ENCODE results near the gene ZNF384. TPM values are rescaled to one million over a fixed set of nuclear protein-coding genes. Genes with fewer than 3 reads are reported as not detected.
"Not testable (repeated sequence)": the region's sequence is repeated elsewhere in the genome, so short reads cannot be mapped to it uniquely, and the experiment has no call there.

Gene ZNF384
- total RNA-seq, 2 experiments from 2014 or later, result 69.5 to 78.1 TPM

- DNase-seq, result no peak
- Mint-ChIP-seq H3K4me3 (no peak overlapping the region), H3K27me3 (peaks cover 3% of the 10 kb centered on the region), H3K27ac (no peak overlapping the region), H3K9me3 (no peaks in the 10 kb centered on the region), H3K36me3 (ENCODE audit: low read depth) (no peaks in the 10 kb centered on the region), H3K4me1 (peaks cover 2% of the 10 kb centered on the region)
- POLR2A ChIA-PET, result no interaction called here
- CTCF ChIA-PET, result interaction anchor here (0.9 kb wide), 1 partner anchor 72 kb away, joined by 3 read pairs; the partner anchor contains the start of gene CD4
These were observed 27.8 kb upstream of the ZNF384 start for GRCh38 chr12:6716874-6717437.

DNA sequence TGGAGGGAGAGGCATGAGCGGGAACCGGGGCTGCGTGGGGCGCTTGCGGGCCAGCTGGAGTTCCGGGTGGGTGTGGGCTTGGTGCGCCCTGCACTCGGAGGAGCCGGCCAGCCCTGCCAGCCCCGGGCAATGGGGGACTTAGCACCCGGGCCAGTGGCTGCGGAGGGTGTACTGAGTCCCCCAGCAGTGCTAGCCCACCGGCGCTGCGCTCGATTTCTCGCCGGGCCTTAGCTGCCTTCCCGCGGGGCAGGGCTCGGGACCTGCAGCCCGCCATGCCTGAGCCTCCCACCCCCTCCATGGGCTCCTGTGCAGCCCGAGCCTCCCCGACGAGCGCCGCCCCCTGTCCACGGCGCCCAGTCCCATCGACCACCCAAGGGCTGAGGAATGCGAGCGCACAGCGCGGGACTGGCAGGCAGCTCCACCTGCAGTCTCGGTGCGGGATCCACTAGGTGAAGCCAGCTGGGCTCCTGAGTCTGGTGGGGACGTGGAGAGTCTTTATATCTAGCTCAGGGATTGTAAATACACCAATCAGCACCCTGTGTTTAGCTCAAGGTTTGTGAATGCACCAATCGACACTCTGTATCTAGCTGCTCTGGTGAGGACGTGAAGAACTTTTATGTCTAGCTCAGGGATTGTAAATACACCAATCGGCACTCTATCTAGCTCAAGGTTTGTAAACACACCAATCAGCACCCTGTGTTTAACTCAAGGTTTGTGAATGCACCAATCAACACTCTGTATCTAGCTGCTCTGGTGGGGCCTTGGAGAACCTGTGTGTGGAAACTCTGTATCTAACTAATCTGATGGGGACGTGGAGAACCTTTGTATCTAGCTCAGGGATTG is 27.1 kb upstream of the ZNF384 start:
- CTCF ChIA-PET, result interaction anchor here (0.9 kb wide), 1 partner anchor 73 kb away, joined by 3 read pairs; the partner anchor contains the start of gene CD4
- H3K36me3 Mint-ChIP-seq (ENCODE audit: low read depth); H3K9me3 Mint-ChIP-seq; POLR2A ChIA-PET; H3K4me3 Mint-ChIP-seq; H3K27ac Mint-ChIP-seq; DNase-seq; H3K4me1 Mint-ChIP-seq; H3K27me3 Mint-ChIP-seq: not testable (repeated sequence)

DNA sequence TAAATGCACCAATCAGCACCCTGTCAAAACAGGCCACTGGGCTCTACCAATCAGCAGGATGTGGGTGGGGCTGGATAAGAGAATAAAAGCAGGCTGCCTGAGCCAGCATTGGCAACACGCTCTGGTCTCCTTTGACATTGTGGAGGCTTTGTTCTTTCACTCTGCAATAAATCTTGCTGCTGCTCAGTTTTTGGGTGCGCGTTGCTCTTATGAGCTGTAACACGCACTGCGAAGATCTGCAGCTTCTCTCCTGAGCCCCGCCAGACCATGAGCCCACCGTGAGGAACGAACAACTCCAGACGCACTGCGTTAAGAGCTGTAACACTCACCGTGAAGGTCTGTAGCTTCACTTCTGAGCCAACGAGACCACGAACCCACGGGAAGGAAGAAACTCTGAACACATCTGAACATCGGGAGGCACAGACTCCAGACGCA is 19.8 kb upstream of the ZNF384 start:
- CTCF ChIA-PET, result no interaction called here
- H3K9me3 Mint-ChIP-seq, result no peaks in the 10 kb centered on the region
- peak overlapping the region; percentile 59 for H3K27ac Mint-ChIP-seq
- POLR2A ChIA-PET, result interaction anchor here (1.5 to 1.6 kb wide), 2 partner anchors 15 to 19 kb away, joined by 5 to 6 read pairs; partner anchors contain the start of genes COPS7A and ZNF384
- H3K4me3 Mint-ChIP-seq, result peak overlapping the region; percentile 28
- peaks cover 5% of the 10 kb centered on the region for H3K36me3 Mint-ChIP-seq (ENCODE audit: low read depth)
- peaks cover 8% of the 10 kb centered on the region for H3K4me1 Mint-ChIP-seq
- no peak for DNase-seq
- peaks cover 18% of the 10 kb centered on the region for H3K27me3 Mint-ChIP-seq

GRCh38 chr12:6708351-6708750 is 19.2 kb upstream of the ZNF384 start:
- H3K4me3 Mint-ChIP-seq; CTCF ChIA-PET; DNase-seq; H3K9me3 Mint-ChIP-seq; H3K36me3 Mint-ChIP-seq (ENCODE audit: low read depth); H3K4me1 Mint-ChIP-seq; H3K27ac Mint-ChIP-seq: not testable (repeated sequence)
- POLR2A ChIA-PET, result interaction anchor here (1.5 kb wide), 1 partner anchor 15 kb away, joined by 6 read pairs; the partner anchor contains the start of gene COPS7A
- H3K27me3 Mint-ChIP-seq, result peaks cover 24% of the 10 kb centered on the region

GRCh38 chr12:6703631-6704030 is 14.5 kb upstream of the ZNF384 start:
- Mint-ChIP-seq H3K9me3 (no peaks in the 10 kb centered on the region), H3K36me3 (ENCODE audit: low read depth) (no peaks in the 10 kb centered on the region), H3K4me1 (peaks cover 19% of the 10 kb centered on the region), H3K27ac (no peak overlapping the region), H3K27me3 (peaks cover 54% of the 10 kb centered on the region), H3K4me3 (no peak overlapping the region)
- ChIA-PET POLR2A (no interaction called here), CTCF (no interaction called here)
- no peak for DNase-seq

GRCh38 chr12:6701078-6701768 is 12.0 kb upstream of the ZNF384 start:
- POLR2A ChIA-PET, result no interaction called here
- H3K4me3 Mint-ChIP-seq, result peak overlapping the region; percentile 46
- no peak overlapping the region for H3K27ac Mint-ChIP-seq
- no peaks in the 10 kb centered on the region for H3K9me3 Mint-ChIP-seq
- CTCF ChIA-PET, result no interaction called here
- H3K4me1 Mint-ChIP-seq, result peaks cover 22% of the 10 kb centered on the region
- DNase-seq, result no peak
- no peaks in the 10 kb centered on the region for H3K36me3 Mint-ChIP-seq (ENCODE audit: low read depth)
- peaks cover 64% of the 10 kb centered on the region for H3K27me3 Mint-ChIP-seq

- Mint-ChIP-seq H3K27ac (no peak within 1 kb of the TSS), H3K9me3 (no peaks in the 10 kb centered on the region), H3K4me3 (peak within 1 kb of the TSS; percentile 46), H3K4me1 (peaks cover 22% of the 10 kb centered on the region), H3K36me3 (ENCODE audit: low read depth) (no peaks in the 10 kb centered on the region), H3K27me3 (peaks cover 64% of the 10 kb centered on the region)
- DNase-seq, result peak; percentile 51
- ChIA-PET CTCF (no interaction called here), POLR2A (interaction anchor here (3.1 kb wide), 1 partner anchor 11 kb away, joined by 22 read pairs; the partner anchor contains the start of gene ZNF384)
These were observed 11.5 kb upstream of the ZNF384 start, which contains the start of gene PIANP for GRCh38 chr12:6700646-6701051. Gene PIANP, minus strand, starts transcription at chr12:6700815. Its CDS starts 2,754 bp downstream, at chr12:6698061.

DNA sequence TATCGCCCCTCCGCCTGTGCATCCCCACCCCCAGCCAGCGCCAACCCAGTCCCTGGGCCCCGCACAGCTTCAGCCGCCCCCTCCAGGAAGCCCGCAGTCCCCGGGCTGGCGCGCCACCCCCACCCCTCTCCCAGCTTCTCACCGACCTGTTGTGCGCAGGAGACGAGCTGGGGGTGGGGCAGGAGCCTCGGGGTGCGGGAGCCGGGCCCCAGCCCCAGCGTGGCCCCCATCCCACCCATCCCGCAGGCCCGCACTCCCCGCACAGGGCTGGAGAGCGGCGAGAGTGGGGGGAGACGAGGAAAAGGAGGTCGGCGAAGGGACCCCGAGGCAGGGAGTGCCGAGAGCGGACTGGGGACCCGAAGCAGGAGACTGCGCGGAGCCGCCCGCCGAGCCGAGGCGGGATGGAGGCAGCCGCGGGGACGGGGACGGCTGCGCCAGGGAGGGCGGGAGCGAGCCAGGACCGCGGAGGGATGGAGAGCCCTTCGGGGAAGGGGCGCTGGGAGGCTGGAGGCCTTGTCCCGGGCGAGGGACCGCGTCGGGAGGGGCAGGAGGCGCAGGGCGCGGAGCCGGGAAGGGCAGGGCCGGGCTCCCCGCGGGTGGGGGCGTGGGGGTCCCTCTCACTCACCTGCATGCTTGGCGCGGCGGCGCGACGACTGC is 10.9 kb upstream of the ZNF384 start:
- ChIA-PET CTCF (no interaction called here), POLR2A (interaction anchor here (1.6 to 3.1 kb wide), 2 partner anchors 11 to 24 kb away, joined by 4 to 22 read pairs; partner anchors contain the start of genes COPS7A and ZNF384)
- no peak for DNase-seq
- H3K4me1 Mint-ChIP-seq, result peaks cover 22% of the 10 kb centered on the region
- H3K27ac Mint-ChIP-seq, result no peak overlapping the region
- H3K36me3 Mint-ChIP-seq (ENCODE audit: low read depth), result no peaks in the 10 kb centered on the region
- peaks cover 62% of the 10 kb centered on the region for H3K27me3 Mint-ChIP-seq
- H3K4me3 Mint-ChIP-seq, result peak overlapping the region; percentile 40
- H3K9me3 Mint-ChIP-seq, result no peaks in the 10 kb centered on the region

- ChIA-PET POLR2A (interaction anchor here (1.6 to 3.1 kb wide), 3 partner anchors 10 to 152 kb away, joined by 4 to 22 read pairs (median 5); partner anchors contain the start of genes CDCA3, COPS7A and ZNF384), CTCF (interaction anchor here (0.5 to 2.0 kb wide), 3 partner anchors 24 to 71 kb away, joined by 3 to 5 read pairs (median 5); partner anchors contain the start of genes COPS7A and MLF2)
- Mint-ChIP-seq H3K27me3 (peaks cover 59% of the 10 kb centered on the region), H3K4me3 (peak overlapping the region; percentile 40), H3K27ac (no peak overlapping the region), H3K36me3 (ENCODE audit: low read depth) (no peaks in the 10 kb centered on the region), H3K9me3 (no peaks in the 10 kb centered on the region), H3K4me1 (peaks cover 22% of the 10 kb centered on the region)
- DNase-seq, result no peak
These were observed 10.2 kb upstream of the ZNF384 start for GRCh38 chr12:6699259-6699988.

DNA sequence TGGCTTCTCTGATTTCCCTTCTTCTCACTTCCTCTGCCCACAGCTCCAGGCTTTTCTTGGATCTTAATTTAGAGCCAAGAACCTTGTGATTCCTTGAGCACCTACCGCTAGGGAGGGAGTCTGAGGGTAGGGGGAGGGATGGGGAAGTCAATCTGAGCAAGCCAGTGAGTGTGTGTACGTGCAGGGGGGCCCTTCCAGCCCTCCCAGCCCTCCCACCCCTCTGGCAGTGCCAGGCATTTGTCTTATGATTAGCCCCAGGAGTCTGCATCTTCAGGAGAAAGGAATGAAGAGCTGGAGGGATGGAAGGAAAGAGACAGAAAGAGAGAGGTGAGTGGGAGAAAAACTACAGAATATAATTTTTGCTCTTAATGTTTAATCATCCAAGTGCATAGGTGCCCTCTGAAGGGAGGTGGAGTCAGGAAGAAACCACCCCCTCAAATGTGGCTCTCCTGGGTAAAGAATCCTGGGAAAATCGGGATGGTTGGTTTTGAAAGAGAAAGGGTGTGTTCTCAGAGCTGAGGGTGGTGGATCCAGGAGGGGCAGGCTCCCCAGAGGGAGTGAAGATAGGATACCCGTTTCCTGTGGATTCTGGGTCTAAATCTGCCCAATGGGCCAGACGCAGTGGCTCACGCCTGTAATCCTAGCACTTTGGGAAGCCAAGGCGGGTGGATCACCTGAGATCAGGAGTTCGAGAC is 9.3 kb upstream of the ZNF384 start:
- no peaks in the 10 kb centered on the region for H3K36me3 Mint-ChIP-seq (ENCODE audit: low read depth)
- DNase-seq, result no peak
- H3K9me3 Mint-ChIP-seq, result no peaks in the 10 kb centered on the region
- no peak overlapping the region for H3K27ac Mint-ChIP-seq
- POLR2A ChIA-PET, result interaction anchor here (1.6 to 3.1 kb wide), 3 partner anchors 9 to 153 kb away, joined by 4 to 22 read pairs (median 5); partner anchors contain the start of genes CDCA3, COPS7A and ZNF384
- no peak overlapping the region for H3K4me3 Mint-ChIP-seq
- peaks cover 50% of the 10 kb centered on the region for H3K27me3 Mint-ChIP-seq
- H3K4me1 Mint-ChIP-seq, result peaks cover 20% of the 10 kb centered on the region
- CTCF ChIA-PET, result interaction anchor here (0.8 to 2.0 kb wide), 5 partner anchors 9 to 80 kb away, joined by 3 to 5 read pairs (median 5); partner anchors contain the start of genes COPS7A, MLF2 and ZNF384

DNA sequence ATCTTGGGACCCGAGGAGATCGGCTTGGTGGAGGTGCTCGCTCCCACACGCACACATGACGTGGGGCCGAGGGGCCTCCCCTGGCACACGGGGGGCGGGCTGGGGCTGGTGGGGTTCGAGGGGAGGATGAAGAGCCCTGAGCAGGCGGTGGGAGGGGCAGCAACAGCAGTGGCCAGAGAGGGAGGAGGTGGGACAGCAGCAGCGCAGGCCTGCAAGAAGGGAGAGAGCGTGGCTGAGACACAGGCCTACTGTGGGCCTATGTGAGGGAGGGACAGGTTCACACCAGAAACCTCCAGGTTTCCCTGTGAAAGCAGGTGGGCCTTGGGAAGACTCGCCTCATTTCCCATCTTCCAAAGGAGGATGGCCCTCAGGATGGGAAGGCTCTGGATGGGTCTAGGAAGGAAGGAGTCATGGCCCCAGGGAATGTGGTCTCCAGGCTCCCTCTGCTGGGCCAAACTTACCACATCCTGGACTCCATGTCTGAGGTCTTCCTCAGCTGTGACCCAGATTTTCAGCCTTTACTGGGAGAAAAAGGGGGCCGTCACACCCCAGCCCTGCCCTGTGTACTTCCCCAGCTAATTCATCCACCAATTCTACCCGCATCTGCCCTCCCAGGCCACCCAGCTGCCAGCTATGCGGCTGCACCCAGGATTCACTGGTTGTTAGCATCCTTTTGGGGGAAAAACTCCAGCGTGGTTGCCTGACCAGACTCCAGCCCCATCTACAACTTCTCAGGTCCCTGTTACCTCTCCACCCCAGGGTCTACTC is 8.6 kb upstream of the ZNF384 start:
- no peaks in the 10 kb centered on the region for H3K36me3 Mint-ChIP-seq (ENCODE audit: low read depth)
- no peak overlapping the region for H3K4me3 Mint-ChIP-seq
- peak; percentile 38 for DNase-seq
- peaks cover 22% of the 10 kb centered on the region for H3K4me1 Mint-ChIP-seq
- POLR2A ChIA-PET, result interaction anchor here (1.8 to 3.1 kb wide), 3 partner anchors 8 to 153 kb away, joined by 5 to 22 read pairs (median 10); partner anchors contain the start of genes CDCA3, COPS7A and ZNF384
- peaks cover 43% of the 10 kb centered on the region for H3K27me3 Mint-ChIP-seq
- CTCF ChIA-PET, result interaction anchor here (0.8 to 2.0 kb wide), 4 partner anchors 9 to 79 kb away, joined by 3 to 5 read pairs (median 4); partner anchors contain the start of genes MLF2 and ZNF384
- no peaks in the 10 kb centered on the region for H3K9me3 Mint-ChIP-seq
- H3K27ac Mint-ChIP-seq, result no peak overlapping the region
